SJSA1 (cell line): ENCODE results near the gene YTHDF1. TPM values are rescaled to one million over a fixed set of nuclear protein-coding genes. Genes with fewer than 3 reads are reported as not detected.

Source experiments
- DNase-seq, 2 experiments: peaks; one replicate each; pipeline ENCODE4 v3.0.0-alpha.2; 2015 to 2020; ENCODE audit warnings: low spot score in 2 of 2, low read depth in 1 of 2
- H3K27ac ChIP-seq: fragments of 250-450 bp; sonication (Bioruptor Pico); 2 replicates; pipeline ENCODE4 v1.5.1; 2020; ENCODE audit warnings: mild to moderate bottlenecking, moderate library complexity
- H3K27me3 ChIP-seq: fragments of 250-450 bp; sonication (Bioruptor Pico); replicated peaks from 2 replicates; pipeline ENCODE4 v1.5.1; 2020; ENCODE audit warnings: mild to moderate bottlenecking, moderate library complexity
- H3K36me3 ChIP-seq: fragments of 250-450 bp; sonication (Bioruptor Pico); 2 replicates; pipeline ENCODE4 v1.5.1; 2020; ENCODE audit warnings: mild to moderate bottlenecking
- H3K4me1 ChIP-seq: fragments of 250-450 bp; sonication (Bioruptor Pico); replicated peaks from 2 replicates; pipeline ENCODE4 v1.6.1; 2021; ENCODE audit warnings: mild to moderate bottlenecking
- H3K4me3 ChIP-seq: fragments of 250-450 bp; sonication (Bioruptor Pico); 2 replicates; pipeline ENCODE4 v1.5.1; 2020; ENCODE audit warnings: mild to moderate bottlenecking
- H3K9me3 ChIP-seq: fragments of 250-450 bp; sonication (Bioruptor Pico); replicated peaks from 2 replicates; pipeline ENCODE4 v1.5.1; 2020; ENCODE audit warnings: mild to moderate bottlenecking
- total RNA-seq: library from RNA; depleted of rRNA; stranded (reverse); fragments of >200 nt; shearing (Covaris generic); gene quantifications from 2 replicates; pipeline ENCODE4 v1.2.3, GENCODE V29; 2014; rRNA removed

The YTHDF1 gene
- total RNA-seq, 1 experiment from 2014 or later = 30.2 TPM

DNA sequence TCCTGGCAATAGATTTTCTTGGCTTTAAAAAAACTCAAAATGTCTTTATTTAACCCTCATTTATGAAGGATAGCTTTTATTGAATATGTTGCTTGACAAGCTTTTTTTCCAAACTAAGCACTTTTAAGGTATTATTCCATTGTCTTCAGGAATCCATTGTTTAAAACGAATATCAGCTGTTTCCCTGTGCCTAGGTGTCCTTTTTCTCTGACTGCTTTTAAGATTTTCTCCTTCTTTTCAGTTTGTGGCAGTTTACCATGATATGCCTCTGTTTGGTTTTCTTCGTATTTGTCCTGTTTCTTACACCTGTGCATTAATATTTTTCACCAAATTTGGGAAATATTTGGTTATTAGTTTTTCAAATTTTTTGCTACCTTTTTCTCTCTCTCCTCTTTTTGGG is 68.4 kb downstream of the YTHDF1 start:
- Histone ChIP-seq H3K4me3 (no peak overlapping the region), H3K4me1 (no peaks in the 10 kb centered on the region), H3K27ac (no peak overlapping the region), H3K9me3 (peaks cover 10% of the 10 kb centered on the region), H3K36me3 (no peaks in the 10 kb centered on the region), H3K27me3 (peaks cover 37% of the 10 kb centered on the region)
- no peak for DNase-seq

Other genes starting within 250 kb of the YTHDF1 start
- not detected in 2 replicates for gene BHLHE23, start 209.2 kb downstream of the YTHDF1 start, total RNA-seq
- gene BIRC7, start 19.8 kb upstream of the YTHDF1 start, total RNA-seq = not detected in 2 replicates
- not detected in 2 replicates for gene NKAIN4, start 38.3 kb upstream of the YTHDF1 start, total RNA-seq
- gene ARFGAP1, start 56.7 kb upstream of the YTHDF1 start, total RNA-seq = 63.0 and 70.9 TPM in 2 replicates
- not detected in 2 replicates for gene COL20A1, start 77.1 kb upstream of the YTHDF1 start, total RNA-seq
- not detected in 2 replicates for gene CHRNA4, start 145.2 kb upstream of the YTHDF1 start, total RNA-seq